ENCODE data around the gene DAPK1.
"Not testable (repeated sequence)": the region's sequence is repeated elsewhere in the genome, so short reads cannot be mapped to it uniquely, and the experiment has no call there.

The DAPK1 gene

GRCh38 chr9:87547671-87548081, 50.0 kb downstream of the DAPK1 start:
- DNase-seq = no peak

- no peak for DNase-seq
These were observed 50.5 kb downstream of the DAPK1 start for GRCh38 chr9:87548159-87548558.

GRCh38 chr9:87549088-87549487, 51.4 kb downstream of the DAPK1 start:
- DNase-seq = not testable (repeated sequence)

GRCh38 chr9:87549791-87550190, 52.1 kb downstream of the DAPK1 start:
- no peak for DNase-seq

GRCh38 chr9:87550253-87550954, 52.7 kb downstream of the DAPK1 start:
- no peak for DNase-seq

GRCh38 chr9:87551772-87552217, 54.1 kb downstream of the DAPK1 start:
- DNase-seq = no peak

GRCh38 chr9:87554171-87554910, 56.7 kb downstream of the DAPK1 start:
- no peak for DNase-seq

GRCh38 chr9:87554976-87555375, 57.3 kb downstream of the DAPK1 start:
- DNase-seq = no peak

- peak; percentile 76 for DNase-seq
These were observed 58.4 kb downstream of the DAPK1 start for GRCh38 chr9:87556039-87556438.

GRCh38 chr9:87556821-87557220, 59.2 kb downstream of the DAPK1 start:
- no peak for DNase-seq

- no peak for DNase-seq
These were observed 60.3 kb downstream of the DAPK1 start for GRCh38 chr9:87557996-87558395.

- DNase-seq = no peak
These were observed 61.0 kb downstream of the DAPK1 start for GRCh38 chr9:87558606-87559190.

GRCh38 chr9:87562062-87562461, 64.4 kb downstream of the DAPK1 start:
- DNase-seq = no peak

GRCh38 chr9:87562530-87563170, 65.0 kb downstream of the DAPK1 start:
- no peak for DNase-seq

GRCh38 chr9:87564111-87564510, 66.4 kb downstream of the DAPK1 start:
- DNase-seq = no peak

- DNase-seq = no peak
These were observed 67.1 kb downstream of the DAPK1 start for GRCh38 chr9:87564791-87565241.

GRCh38 chr9:87567001-87567400, 69.3 kb downstream of the DAPK1 start:
- DNase-seq = no peak

GRCh38 chr9:87567571-87567970, 69.9 kb downstream of the DAPK1 start:
- DNase-seq = no peak

GRCh38 chr9:87567983-87568382, 70.3 kb downstream of the DAPK1 start:
- no peak for DNase-seq

GRCh38 chr9:87568401-87568800, 70.7 kb downstream of the DAPK1 start:
- DNase-seq = no peak

GRCh38 chr9:87569008-87569509, 71.4 kb downstream of the DAPK1 start:
- DNase-seq = no peak

- no peak for DNase-seq
These were observed 71.9 kb downstream of the DAPK1 start for GRCh38 chr9:87569518-87569917.

All from NCI-H1417 treated with DMSO at 0.1 percent for 48 hours (cell line).